Measurements from ENCODE around the gene HSPG2. TPM values are rescaled to one million over a fixed set of nuclear protein-coding genes. Genes with fewer than 3 reads are reported as not detected.

HSPG2 gene
- total RNA-seq, 1 donor from 2014 or later: 101 TPM

- Mint-ChIP-seq H3K27ac (ENCODE audit: unreplicated experiment) (no peak overlapping the region), H3K9me3 (no peaks in the 10 kb centered on the region), H3K27me3 (ENCODE audit: low read depth) (no peaks in the 10 kb centered on the region), H3K4me3 (no peak overlapping the region), H3K4me1 (no peaks in the 10 kb centered on the region), H3K36me3 (ENCODE audit: low read depth) (peaks cover 3% of the 10 kb centered on the region)
- TF ChIP-seq CTCF (conservative IDR thresholded peaks at IDR 0.05): no peak
- DNase-seq (ENCODE audit: low read depth, low spot score): no peak
Measured at GRCh38 chr1:21884456-21885235, 52.5 kb downstream of the HSPG2 start.

GRCh38 chr1:21882721-21883415, 54.2 kb downstream of the HSPG2 start:
- Mint-ChIP-seq H3K27ac (ENCODE audit: unreplicated experiment) (peak overlapping the region; percentile 35), H3K4me1 (no peaks in the 10 kb centered on the region), H3K27me3 (ENCODE audit: low read depth) (no peaks in the 10 kb centered on the region), H3K9me3 (no peaks in the 10 kb centered on the region), H3K36me3 (ENCODE audit: low read depth) (peaks cover 3% of the 10 kb centered on the region), H3K4me3 (no peak overlapping the region)
- no peak for DNase-seq (ENCODE audit: low read depth, low spot score)
- TF ChIP-seq CTCF (conservative IDR thresholded peaks at IDR 0.05): no peak

GRCh38 chr1:21881250-21881649, 55.9 kb downstream of the HSPG2 start:
- H3K9me3 Mint-ChIP-seq: no peaks in the 10 kb centered on the region
- H3K36me3 Mint-ChIP-seq (ENCODE audit: low read depth): no peaks in the 10 kb centered on the region
- H3K27ac Mint-ChIP-seq (ENCODE audit: unreplicated experiment): no peak overlapping the region
- DNase-seq (ENCODE audit: low read depth, low spot score): no peak
- H3K4me3 Mint-ChIP-seq: no peak overlapping the region
- no peaks in the 10 kb centered on the region for H3K27me3 Mint-ChIP-seq (ENCODE audit: low read depth)
- no peak for TF ChIP-seq CTCF (conservative IDR thresholded peaks at IDR 0.05)
- H3K4me1 Mint-ChIP-seq: no peaks in the 10 kb centered on the region

- Mint-ChIP-seq H3K27me3 (ENCODE audit: low read depth) (no peaks in the 10 kb centered on the region), H3K27ac (ENCODE audit: unreplicated experiment) (no peak overlapping the region), H3K4me1 (no peaks in the 10 kb centered on the region), H3K4me3 (no peak overlapping the region), H3K9me3 (no peaks in the 10 kb centered on the region), H3K36me3 (ENCODE audit: low read depth) (no peaks in the 10 kb centered on the region)
- no peak for TF ChIP-seq CTCF (conservative IDR thresholded peaks at IDR 0.05)
- DNase-seq (ENCODE audit: low read depth, low spot score): no peak
Measured at GRCh38 chr1:21880619-21880970, 56.5 kb downstream of the HSPG2 start.

- H3K9me3 Mint-ChIP-seq: no peaks in the 10 kb centered on the region
- H3K27ac Mint-ChIP-seq (ENCODE audit: unreplicated experiment): peak overlapping the region; percentile 43
- TF ChIP-seq CTCF (conservative IDR thresholded peaks at IDR 0.05): no peak
- H3K36me3 Mint-ChIP-seq (ENCODE audit: low read depth): no peaks in the 10 kb centered on the region
- no peaks in the 10 kb centered on the region for H3K27me3 Mint-ChIP-seq (ENCODE audit: low read depth)
- no peak overlapping the region for H3K4me3 Mint-ChIP-seq
- no peaks in the 10 kb centered on the region for H3K4me1 Mint-ChIP-seq
- DNase-seq (ENCODE audit: low read depth, low spot score): no peak
Measured at GRCh38 chr1:21879928-21880618, 57.0 kb downstream of the HSPG2 start.
